Activated CD8-positive, alpha-beta memory T cell treated with anti-CD3 and anti-CD28 coated beads, Interleukin-2, amount 10 ng/mL, durations not matched to agents 7 days and 5 days (primary cell): Measurements from ENCODE around the gene POGLUT3. TPM values are rescaled to one million over a fixed set of nuclear protein-coding genes. Genes with fewer than 3 reads are reported as not detected.

Experiments
- ATAC-seq: fragments of 150-1000 bp; cut with Tn5 transposase; one replicate; pipeline ENCODE4 v1.10.0; 2021; ENCODE audit warnings: moderate library complexity
- CTCF ChIA-PET: fragments of 350-600 bp; sonication (Branson Sonifier 250); formaldehyde crosslinking; loops from one replicate; lab custom pipeline; 2021; ENCODE audit warnings: antibody characterized with exemption; lab: Charles Lee
- DNase-seq: peaks from one replicate; pipeline ENCODE4 v3.0.0-alpha.2; 2020
- H3K27ac Mint-ChIP-seq: one replicate; pipeline ENCODE4 v1.8.0; 2021; ENCODE audit warnings: mild to moderate bottlenecking, mixed read lengths
- H3K27me3 Mint-ChIP-seq: one replicate; pipeline ENCODE4 v1.8.0; 2021; ENCODE audit warnings: mixed read lengths
- H3K36me3 Mint-ChIP-seq: one replicate; pipeline ENCODE4 v1.8.0; 2021; ENCODE audit warnings: mild to moderate bottlenecking, mixed read lengths
- H3K4me1 Mint-ChIP-seq: one replicate; pipeline ENCODE4 v1.8.0; 2021; ENCODE audit warnings: mixed read lengths
- H3K4me3 Mint-ChIP-seq: one replicate; pipeline ENCODE4 v1.8.0; 2021; ENCODE audit warnings: mild to moderate bottlenecking, moderate library complexity, mixed read lengths
- H3K9me3 Mint-ChIP-seq: one replicate; pipeline ENCODE4 v1.8.0; 2022; ENCODE audit warnings: low read depth, mixed read lengths
- total RNA-seq, 2 experiments: library from RNA; stranded (reverse); gene quantifications; one replicate each; pipeline ENCODE4 v1.2.3, GENCODE V29; 2021

POGLUT3 gene, protein sequence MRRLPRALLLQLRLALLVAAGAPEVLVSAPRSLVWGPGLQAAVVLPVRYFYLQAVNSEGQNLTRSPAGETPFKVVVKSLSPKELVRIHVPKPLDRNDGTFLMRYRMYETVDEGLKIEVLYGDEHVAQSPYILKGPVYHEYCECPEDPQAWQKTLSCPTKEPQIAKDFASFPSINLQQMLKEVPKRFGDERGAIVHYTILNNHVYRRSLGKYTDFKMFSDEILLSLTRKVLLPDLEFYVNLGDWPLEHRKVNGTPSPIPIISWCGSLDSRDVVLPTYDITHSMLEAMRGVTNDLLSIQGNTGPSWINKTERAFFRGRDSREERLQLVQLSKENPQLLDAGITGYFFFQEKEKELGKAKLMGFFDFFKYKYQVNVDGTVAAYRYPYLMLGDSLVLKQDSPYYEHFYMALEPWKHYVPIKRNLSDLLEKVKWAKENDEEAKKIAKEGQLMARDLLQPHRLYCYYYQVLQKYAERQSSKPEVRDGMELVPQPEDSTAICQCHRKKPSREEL
- total RNA-seq: 10 to 100 TPM; 27.5 to 32.6 TPM

DNA sequence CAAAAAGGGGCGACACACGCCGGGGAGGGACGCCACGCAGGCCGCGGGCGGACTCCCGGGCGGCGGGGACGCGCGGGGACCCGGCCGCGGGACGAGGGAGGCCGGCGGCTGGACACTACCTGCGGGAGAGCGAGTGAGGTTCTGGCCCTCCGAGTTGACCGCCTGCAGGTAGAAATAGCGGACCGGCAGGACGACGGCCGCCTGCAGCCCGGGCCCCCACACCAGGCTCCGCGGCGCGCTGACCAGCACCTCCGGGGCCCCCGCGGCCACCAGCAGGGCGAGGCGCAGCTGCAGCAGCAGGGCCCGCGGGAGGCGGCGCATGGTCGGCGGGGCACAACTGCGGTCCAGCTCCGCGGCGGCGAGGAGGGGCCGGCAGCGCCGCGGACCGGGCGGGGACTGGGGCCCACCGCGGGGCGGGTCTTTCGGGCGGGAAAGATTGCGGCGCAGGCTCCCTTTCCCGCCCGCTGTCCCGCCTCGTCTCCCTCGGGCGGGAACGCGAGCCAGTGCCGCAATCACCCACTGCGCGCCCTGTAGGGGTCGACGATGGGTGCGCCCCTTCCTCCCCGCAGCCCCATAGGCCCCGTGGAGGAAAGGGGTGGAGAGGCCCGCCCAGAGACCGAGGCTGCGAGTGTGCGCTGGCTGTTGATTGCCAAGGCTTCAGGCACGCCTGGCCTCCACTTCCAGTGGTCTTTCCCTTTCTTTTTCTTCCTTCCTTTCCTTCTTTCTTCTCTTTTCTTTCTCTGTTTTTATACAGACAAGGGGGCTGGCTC is at the start of gene POGLUT3:
TSS of gene POGLUT3 (minus strand) at position 339 of the 770 bp plus-strand sequence. CDS start at position 321, 18 bp downstream.
- DNase-seq: peak; percentile 65
- Mint-ChIP-seq H3K9me3 (no peaks in the 10 kb centered on the region), H3K4me3 (peak within 1 kb of the TSS; percentile 92), H3K27me3 (no peaks in the 10 kb centered on the region), H3K36me3 (peaks cover 18% of the 10 kb centered on the region), H3K27ac (peak within 1 kb of the TSS; percentile 98), H3K4me1 (peaks cover 35% of the 10 kb centered on the region)
- peak; percentile 69 for ATAC-seq
- CTCF ChIA-PET: interaction anchor here (0.8 kb wide), 1 partner anchor 8 kb away, joined by 3 read pairs; no protein-coding TSS in a partner anchor

DNA sequence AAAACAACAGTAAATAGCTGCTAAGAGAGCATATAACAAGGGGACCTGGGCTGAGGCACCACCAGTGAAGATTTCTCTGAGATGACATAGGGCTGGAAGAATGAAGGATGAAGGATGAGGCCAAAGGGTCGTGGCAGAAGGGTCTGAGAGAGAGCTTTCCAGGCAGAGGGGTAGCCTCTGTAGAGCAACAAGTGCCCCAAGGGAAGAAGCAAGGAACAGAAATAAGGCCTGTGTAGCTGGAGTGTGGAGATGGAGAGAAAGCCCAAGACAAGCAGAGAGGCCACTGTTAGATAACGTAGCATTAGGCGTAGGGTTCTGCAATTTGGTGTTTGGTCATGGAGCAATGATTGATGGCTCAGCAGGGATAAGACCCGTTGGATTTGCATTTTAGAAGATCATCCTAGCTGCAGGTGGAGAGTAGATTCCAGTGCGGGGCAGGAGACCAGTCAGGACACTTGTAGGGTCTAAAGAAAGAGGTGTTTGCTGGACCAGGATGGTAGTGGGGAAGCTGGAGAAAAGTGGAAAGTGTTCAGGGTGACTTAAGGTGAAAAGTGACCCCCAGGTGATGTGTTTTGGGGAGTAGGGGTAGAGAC is 47.8 kb upstream of the POGLUT3 start:
- CTCF ChIA-PET: no interaction called here
- no peaks in the 10 kb centered on the region for H3K36me3 Mint-ChIP-seq
- no peaks in the 10 kb centered on the region for H3K9me3 Mint-ChIP-seq
- ATAC-seq: no peak
- H3K27me3 Mint-ChIP-seq: peaks cover 2% of the 10 kb centered on the region
- H3K4me1 Mint-ChIP-seq: no peaks in the 10 kb centered on the region
- peak; percentile 33 for DNase-seq
- no peak overlapping the region for H3K27ac Mint-ChIP-seq
- no peak overlapping the region for H3K4me3 Mint-ChIP-seq

DNA sequence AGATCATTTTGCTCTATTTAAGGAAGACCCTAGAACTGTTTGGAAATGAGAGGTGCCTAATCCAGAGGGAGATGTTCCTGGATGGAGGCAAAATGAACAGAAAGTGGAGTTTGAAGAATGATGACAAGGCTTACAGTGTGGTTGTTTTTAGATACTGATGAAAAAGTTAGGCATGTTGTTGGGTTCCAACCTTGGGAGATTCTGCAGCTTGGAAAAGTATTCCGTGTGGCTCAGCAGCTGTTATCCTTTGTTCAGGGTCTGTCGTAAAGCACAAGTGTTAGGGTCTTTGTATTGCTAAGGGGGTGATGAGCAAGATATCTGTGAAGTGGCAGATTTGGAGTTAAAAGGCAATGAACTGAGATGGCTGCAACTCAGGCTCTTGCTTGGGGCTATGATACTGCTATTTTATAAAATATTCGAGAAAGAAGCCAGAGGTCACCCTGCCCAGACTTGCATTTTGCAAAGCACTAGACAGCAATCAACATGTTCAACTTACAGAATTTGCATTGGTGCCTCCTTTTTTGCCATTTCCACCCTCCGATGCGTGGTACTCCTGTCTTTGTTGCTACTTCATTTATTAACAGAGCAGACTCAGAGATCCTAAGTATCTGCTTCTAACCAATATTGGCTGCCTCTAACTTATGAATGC is 45.3 kb upstream of the POGLUT3 start:
- no peaks in the 10 kb centered on the region for H3K9me3 Mint-ChIP-seq
- H3K36me3 Mint-ChIP-seq: no peaks in the 10 kb centered on the region
- no peak overlapping the region for H3K4me3 Mint-ChIP-seq
- no peak for ATAC-seq
- no peaks in the 10 kb centered on the region for H3K4me1 Mint-ChIP-seq
- peaks cover 2% of the 10 kb centered on the region for H3K27me3 Mint-ChIP-seq
- CTCF ChIA-PET: no interaction called here
- no peak overlapping the region for H3K27ac Mint-ChIP-seq
- DNase-seq: peak; percentile 19

GRCh38 chr11:108541531-108541930 is 43.3 kb upstream of the POGLUT3 start:
- DNase-seq (no peak), ATAC-seq (no peak)
- no peak overlapping the region for H3K4me3 Mint-ChIP-seq
- H3K36me3 Mint-ChIP-seq: no peaks in the 10 kb centered on the region
- no peak overlapping the region for H3K27ac Mint-ChIP-seq
- peaks cover 5% of the 10 kb centered on the region for H3K4me1 Mint-ChIP-seq
- no peaks in the 10 kb centered on the region for H3K9me3 Mint-ChIP-seq
- H3K27me3 Mint-ChIP-seq: peaks cover 6% of the 10 kb centered on the region
- CTCF ChIA-PET: no interaction called here

GRCh38 chr11:108538502-108538901 is 40.3 kb upstream of the POGLUT3 start:
- no peak overlapping the region for H3K27ac Mint-ChIP-seq
- no peaks in the 10 kb centered on the region for H3K9me3 Mint-ChIP-seq
- peaks cover 4% of the 10 kb centered on the region for H3K27me3 Mint-ChIP-seq
- peaks cover 5% of the 10 kb centered on the region for H3K4me1 Mint-ChIP-seq
- CTCF ChIA-PET: no interaction called here
- no peaks in the 10 kb centered on the region for H3K36me3 Mint-ChIP-seq
- DNase-seq (no peak), ATAC-seq (no peak)
- H3K4me3 Mint-ChIP-seq: no peak overlapping the region

- DNase-seq: no peak
- CTCF ChIA-PET: no interaction called here
- no peak overlapping the region for H3K4me3 Mint-ChIP-seq
- H3K36me3 Mint-ChIP-seq: no peaks in the 10 kb centered on the region
- peaks cover 4% of the 10 kb centered on the region for H3K27me3 Mint-ChIP-seq
- no peak overlapping the region for H3K27ac Mint-ChIP-seq
- peaks cover 5% of the 10 kb centered on the region for H3K4me1 Mint-ChIP-seq
- H3K9me3 Mint-ChIP-seq: no peaks in the 10 kb centered on the region
- no peak for ATAC-seq
Observed at GRCh38 chr11:108538022-108538424, 39.8 kb upstream of the POGLUT3 start.

- H3K36me3 Mint-ChIP-seq: no peaks in the 10 kb centered on the region
- peaks cover 5% of the 10 kb centered on the region for H3K4me1 Mint-ChIP-seq
- no peak overlapping the region for H3K27ac Mint-ChIP-seq
- ATAC-seq: no peak
- peaks cover 4% of the 10 kb centered on the region for H3K27me3 Mint-ChIP-seq
- no peaks in the 10 kb centered on the region for H3K9me3 Mint-ChIP-seq
- no peak overlapping the region for H3K4me3 Mint-ChIP-seq
- DNase-seq: no peak
- CTCF ChIA-PET: no interaction called here
Observed at GRCh38 chr11:108536783-108537182, 38.6 kb upstream of the POGLUT3 start.

- CTCF ChIA-PET: no interaction called here
- H3K36me3 Mint-ChIP-seq: no peaks in the 10 kb centered on the region
- no peaks in the 10 kb centered on the region for H3K9me3 Mint-ChIP-seq
- H3K27ac Mint-ChIP-seq: no peak overlapping the region
- no peak for ATAC-seq
- H3K4me1 Mint-ChIP-seq: peaks cover 5% of the 10 kb centered on the region
- H3K4me3 Mint-ChIP-seq: no peak overlapping the region
- DNase-seq: no peak
- peaks cover 4% of the 10 kb centered on the region for H3K27me3 Mint-ChIP-seq
Observed at GRCh38 chr11:108535384-108535955, 37.3 kb upstream of the POGLUT3 start.

DNA sequence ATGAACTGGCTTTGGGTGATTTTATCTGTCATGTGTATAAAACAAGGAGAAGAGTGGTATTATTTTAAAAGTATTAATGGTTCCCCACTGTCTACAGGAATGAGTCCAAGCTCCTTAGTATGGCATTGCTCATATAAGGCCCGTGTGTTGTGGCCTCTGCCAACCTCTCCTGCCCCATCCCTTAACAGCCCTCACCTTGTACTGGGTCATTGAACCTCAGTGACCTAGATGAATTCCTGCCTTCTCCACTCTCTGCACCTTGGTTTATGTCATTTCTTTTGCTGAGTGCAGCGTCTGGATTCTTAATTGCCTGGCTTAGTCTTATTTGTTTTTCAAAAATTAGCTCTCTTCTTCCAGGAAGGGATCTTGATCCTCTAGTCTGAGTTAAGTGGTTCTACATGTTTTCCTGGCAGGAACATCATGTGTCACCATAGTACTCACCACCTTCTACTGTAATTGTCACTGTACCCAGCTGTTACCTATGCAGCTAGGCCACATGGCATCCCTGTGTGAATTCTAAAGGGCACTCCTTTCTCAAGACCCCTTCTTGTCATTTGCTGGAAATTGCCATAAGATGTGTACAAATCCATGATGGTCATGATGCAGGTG is 36.2 kb upstream of the POGLUT3 start:
- H3K27me3 Mint-ChIP-seq: peaks cover 4% of the 10 kb centered on the region
- ATAC-seq (no peak), DNase-seq (peak; percentile 4)
- CTCF ChIA-PET: no interaction called here
- H3K4me3 Mint-ChIP-seq: no peak overlapping the region
- H3K4me1 Mint-ChIP-seq: peaks cover 5% of the 10 kb centered on the region
- no peaks in the 10 kb centered on the region for H3K36me3 Mint-ChIP-seq
- H3K9me3 Mint-ChIP-seq: no peaks in the 10 kb centered on the region
- H3K27ac Mint-ChIP-seq: no peak overlapping the region

- ATAC-seq: no peak
- no peaks in the 10 kb centered on the region for H3K27me3 Mint-ChIP-seq
- H3K9me3 Mint-ChIP-seq: no peaks in the 10 kb centered on the region
- H3K4me1 Mint-ChIP-seq: no peaks in the 10 kb centered on the region
- H3K4me3 Mint-ChIP-seq: no peak overlapping the region
- CTCF ChIA-PET: interaction anchor here (1.1 kb wide), 1 partner anchor 19 kb away, joined by 3 read pairs; no protein-coding TSS in a partner anchor
- no peak overlapping the region for H3K27ac Mint-ChIP-seq
- H3K36me3 Mint-ChIP-seq: no peaks in the 10 kb centered on the region
- peak; percentile 16 for DNase-seq
Observed at GRCh38 chr11:108530426-108530825, 32.2 kb upstream of the POGLUT3 start.

DNA sequence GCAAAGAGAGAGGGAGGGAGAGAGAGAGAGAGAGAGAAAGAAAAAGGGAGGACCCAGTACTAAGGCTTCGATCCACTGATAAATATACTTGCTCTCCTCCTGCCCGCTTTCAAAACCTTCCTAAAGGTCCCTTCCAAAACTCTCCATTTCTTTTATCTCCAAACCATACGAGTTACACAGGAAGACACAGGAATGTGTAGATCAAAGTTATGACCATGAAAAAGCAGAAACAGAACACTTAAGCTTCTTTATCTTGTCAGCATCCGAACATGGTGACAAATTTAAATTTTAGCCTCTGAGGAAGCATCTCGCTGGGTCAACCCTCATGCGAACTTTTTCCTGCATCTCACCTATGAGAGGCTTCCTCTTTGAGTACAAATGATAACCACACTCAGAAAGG is 29.2 kb upstream of the POGLUT3 start:
- ATAC-seq (no peak), DNase-seq (no peak)
- Mint-ChIP-seq H3K9me3 (no peaks in the 10 kb centered on the region), H3K36me3 (no peaks in the 10 kb centered on the region), H3K27me3 (peaks cover under 1% of the 10 kb centered on the region), H3K4me1 (no peaks in the 10 kb centered on the region), H3K27ac (no peak overlapping the region), H3K4me3 (no peak overlapping the region)
- CTCF ChIA-PET: no interaction called here

DNA sequence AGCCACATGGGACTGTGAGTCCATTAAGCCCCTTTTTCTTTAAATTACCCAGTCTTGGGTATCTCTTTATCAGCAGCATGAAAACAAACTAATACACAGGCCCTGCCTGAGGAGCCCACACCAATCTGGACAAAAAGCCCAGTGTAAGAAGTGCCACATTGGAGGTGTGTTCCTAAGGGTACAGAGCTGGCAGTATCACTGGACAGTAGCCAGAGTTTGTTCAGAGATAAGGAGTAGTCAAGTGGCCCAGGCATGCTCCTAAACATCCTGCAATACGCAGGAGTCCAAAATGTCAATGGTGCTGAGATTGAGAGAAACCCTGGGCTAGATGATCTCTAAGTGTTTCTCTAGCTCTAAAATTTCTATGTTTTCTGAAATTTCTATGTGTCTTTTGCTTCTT is 27.0 kb upstream of the POGLUT3 start:
- H3K27me3 Mint-ChIP-seq: peaks cover 6% of the 10 kb centered on the region
- H3K4me3 Mint-ChIP-seq: no peak overlapping the region
- no peak for DNase-seq
- no peak for ATAC-seq
- no peaks in the 10 kb centered on the region for H3K36me3 Mint-ChIP-seq
- CTCF ChIA-PET: no interaction called here
- H3K4me1 Mint-ChIP-seq: no peaks in the 10 kb centered on the region
- no peaks in the 10 kb centered on the region for H3K9me3 Mint-ChIP-seq
- H3K27ac Mint-ChIP-seq: no peak overlapping the region
